Endometrial microvascular endothelial cells (primary cell): ENCODE results near the gene SMPD4. TPM values are rescaled to one million over a fixed set of nuclear protein-coding genes. Genes with fewer than 3 reads are reported as not detected.
"Not testable (repeated sequence)": the region's sequence is repeated elsewhere in the genome, so short reads cannot be mapped to it uniquely, and the experiment has no call there.

Experiments used
- in situ Hi-C: cut with HindIII; loops from 2 replicates; pipeline ENCODE4 v1.10.0; 2017; ENCODE audit warnings: low sequenced_read_pairs, low pct_unique_long_range_greater_than_20kb; ENCODE audit errors: inconsistent ontology term
- total RNA-seq: library from RNA; depleted of rRNA; stranded (reverse); fragments of >200 nt; gene quantifications from one replicate; pipeline ENCODE4 v1.2.3, GENCODE V29; 2015; ENCODE audit errors: inconsistent ontology term

The SMPD4 gene
- total RNA-seq, 1 donor from 2014 or later, result 50.4 TPM

- in situ Hi-C loops, result not testable (repeated sequence)
Measured at GRCh38 chr2:130145006-130145414, 36.4 kb downstream of the SMPD4 start, which contains the start of gene CCDC74B. Gene CCDC74B (minus strand): TSS chr2:130145112. CDS start chr2:130144996, 116 bp downstream.

GRCh38 chr2:130143266-130144039, 37.9 kb downstream of the SMPD4 start:
- in situ Hi-C loops, result not testable (repeated sequence)

GRCh38 chr2:130142396-130143265, 38.8 kb downstream of the SMPD4 start:
- in situ Hi-C loops, result not testable (repeated sequence)

GRCh38 chr2:130141645-130142370, 39.6 kb downstream of the SMPD4 start:
- in situ Hi-C loops, result not testable (repeated sequence)

- in situ Hi-C loops, result not testable (repeated sequence)
Measured at GRCh38 chr2:130141002-130141401, 40.4 kb downstream of the SMPD4 start.

- in situ Hi-C loops, result not testable (repeated sequence)
Measured at GRCh38 chr2:130140516-130140915, 40.9 kb downstream of the SMPD4 start.

- in situ Hi-C loops, result not testable (repeated sequence)
Measured at GRCh38 chr2:130139331-130140280, 41.8 kb downstream of the SMPD4 start.

- in situ Hi-C loops, result not testable (repeated sequence)
Measured at GRCh38 chr2:130138841-130139251, 42.6 kb downstream of the SMPD4 start.

- in situ Hi-C loops, result not testable (repeated sequence)
Measured at GRCh38 chr2:130138326-130138725, 43.1 kb downstream of the SMPD4 start.

- in situ Hi-C loops, result not testable (repeated sequence)
Measured at GRCh38 chr2:130137118-130137517, 44.3 kb downstream of the SMPD4 start.

- in situ Hi-C loops, result not testable (repeated sequence)
Measured at GRCh38 chr2:130136546-130136945, 44.9 kb downstream of the SMPD4 start.

- in situ Hi-C loops, result no loop called here
Measured at GRCh38 chr2:130135692-130136541, 45.5 kb downstream of the SMPD4 start.

GRCh38 chr2:130129120-130129829, 52.1 kb downstream of the SMPD4 start, which contains the start of gene POTEF:
Gene POTEF (minus strand): TSS chr2:130129222. CDS start chr2:130120515, 8,707 bp downstream.
- in situ Hi-C loops, result not testable (repeated sequence)

- in situ Hi-C loops, result not testable (repeated sequence)
Measured at GRCh38 chr2:130128464-130128863, 52.9 kb downstream of the SMPD4 start.

- in situ Hi-C loops, result not testable (repeated sequence)
Measured at GRCh38 chr2:130127726-130128125, 53.7 kb downstream of the SMPD4 start.

- in situ Hi-C loops, result not testable (repeated sequence)
Measured at GRCh38 chr2:130120924-130121323, 60.5 kb downstream of the SMPD4 start.
